Fibroblast of peridontal ligament (primary cell): ENCODE results near the gene MCU.

ENCODE experiments used
- DNase-seq: peaks from one replicate; pipeline ENCODE4 v3.0.0-alpha.2; 2010; ENCODE audit errors: extremely low read depth

MCU gene

GRCh38 chr10:72842164-72842563 lies 150.2 kb downstream of the MCU start:
- no peak for DNase-seq

- DNase-seq: peak; percentile 34
Observed at GRCh38 chr10:72846238-72846637, 154.3 kb downstream of the MCU start.

DNA sequence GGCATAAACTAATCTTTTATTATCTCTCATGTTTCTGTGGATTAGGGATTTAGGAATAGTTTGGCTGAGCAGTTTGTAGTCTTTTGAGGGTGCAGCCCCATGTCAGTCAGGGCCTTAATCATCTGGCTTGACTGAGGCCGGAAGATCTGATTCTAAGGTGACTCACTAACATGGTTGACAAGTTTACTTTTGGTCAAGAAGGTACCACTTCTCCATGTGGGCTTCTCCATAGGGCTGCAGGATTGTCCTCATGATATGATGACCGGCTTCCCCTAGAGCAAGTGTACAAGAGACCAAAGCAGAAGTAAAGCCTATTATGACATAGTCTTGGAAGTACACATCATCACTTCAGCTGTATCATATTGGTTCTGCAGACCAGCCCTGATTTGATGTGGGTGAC lies 155.7 kb downstream of the MCU start:
- no peak for DNase-seq

- DNase-seq: no peak
Observed at GRCh38 chr10:72850861-72851260, 158.9 kb downstream of the MCU start.

DNA sequence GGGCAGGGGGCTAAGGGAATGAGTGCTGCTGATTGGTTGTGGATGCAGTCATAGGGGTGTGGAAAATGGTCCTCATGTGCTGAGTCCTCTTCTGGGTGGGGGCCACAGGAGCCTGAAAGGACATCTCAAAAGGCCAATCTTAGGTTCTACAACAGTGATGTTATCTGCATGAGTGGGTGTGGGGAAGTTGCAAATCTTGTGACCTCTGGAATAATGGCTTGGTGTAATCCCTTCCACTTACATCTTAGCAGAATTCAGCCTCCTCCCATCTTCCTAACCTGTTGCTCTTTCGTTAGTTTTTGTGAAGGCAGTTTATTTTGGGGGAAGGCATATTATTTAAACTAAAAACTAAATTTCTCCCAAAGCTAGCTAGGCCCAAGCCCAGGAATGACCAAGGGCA lies 159.6 kb downstream of the MCU start:
- DNase-seq: no peak

DNA sequence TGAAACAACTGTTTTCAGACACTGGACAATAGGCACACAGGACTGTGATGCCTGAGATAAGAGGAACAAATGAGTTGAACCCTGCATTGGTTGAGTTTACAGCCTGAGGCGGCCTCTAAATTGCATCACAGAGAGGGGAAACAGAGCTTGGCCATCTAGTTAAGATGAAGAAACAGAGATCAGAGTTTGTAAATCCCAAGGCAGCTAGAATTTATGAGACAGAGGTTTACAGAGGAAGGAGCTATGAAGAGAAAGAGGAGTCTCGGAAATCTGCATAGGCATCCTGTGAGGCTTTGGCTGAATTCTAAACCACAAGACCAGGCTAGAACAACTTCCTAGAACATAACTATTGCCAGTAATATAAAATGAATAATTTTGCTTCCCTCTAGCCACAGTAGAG lies 160.6 kb downstream of the MCU start:
- DNase-seq: no peak

- DNase-seq: no peak
Observed at GRCh38 chr10:72855129-72855528, 163.2 kb downstream of the MCU start.

- no peak for DNase-seq
Observed at GRCh38 chr10:72855790-72856189, 163.8 kb downstream of the MCU start.

DNA sequence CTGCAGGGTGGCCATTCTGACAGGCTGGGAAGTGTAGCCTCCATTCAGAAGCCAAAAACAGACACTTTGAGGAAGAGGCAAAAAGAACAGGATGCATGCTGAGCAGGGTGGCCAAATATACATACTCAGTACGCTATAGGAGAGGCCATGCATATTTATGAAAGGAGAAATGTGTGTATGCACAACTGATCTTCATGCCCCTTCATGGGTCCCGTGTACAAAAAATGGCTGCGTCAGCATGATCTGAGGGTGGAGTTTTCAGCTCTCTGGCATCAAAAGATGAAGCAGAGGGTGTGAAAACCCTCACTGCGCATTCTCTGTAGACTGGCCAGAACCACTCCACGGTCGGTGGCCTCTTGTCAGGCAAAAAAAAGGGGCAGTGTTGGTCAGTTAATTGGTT lies 166.1 kb downstream of the MCU start:
- DNase-seq: no peak

DNA sequence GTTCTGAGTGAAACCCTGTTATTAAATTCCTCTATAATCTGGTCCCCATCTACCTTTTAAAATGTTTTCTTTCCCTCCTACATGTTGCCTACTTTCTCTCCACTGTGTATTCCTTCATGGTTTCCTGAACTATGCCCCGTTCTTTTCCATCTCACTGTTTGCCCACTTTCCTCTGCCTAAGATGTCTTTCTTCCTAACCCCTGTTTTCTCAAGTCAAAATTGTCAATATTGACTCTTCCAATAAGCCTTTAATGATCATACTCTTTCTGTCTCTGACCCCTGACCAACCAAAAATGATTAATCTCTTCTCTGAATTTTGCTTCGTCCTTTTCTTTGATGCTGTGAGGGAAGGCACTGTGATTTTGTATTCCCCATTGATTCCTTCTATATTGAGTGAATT lies 171.0 kb downstream of the MCU start:
- no peak for DNase-seq

- peak; percentile 56 for DNase-seq
Observed at GRCh38 chr10:72875250-72876055, 183.5 kb downstream of the MCU start.

- no peak for DNase-seq
Observed at GRCh38 chr10:72879245-72879644, 187.3 kb downstream of the MCU start.

GRCh38 chr10:72881291-72881690 lies 189.3 kb downstream of the MCU start:
- DNase-seq: no peak

- no peak for DNase-seq
Observed at GRCh38 chr10:72883861-72884260, 191.9 kb downstream of the MCU start.

GRCh38 chr10:72885953-72886352 lies 194.0 kb downstream of the MCU start:
- no peak for DNase-seq

GRCh38 chr10:72886621-72887020 lies 194.7 kb downstream of the MCU start:
- no peak for DNase-seq

DNA sequence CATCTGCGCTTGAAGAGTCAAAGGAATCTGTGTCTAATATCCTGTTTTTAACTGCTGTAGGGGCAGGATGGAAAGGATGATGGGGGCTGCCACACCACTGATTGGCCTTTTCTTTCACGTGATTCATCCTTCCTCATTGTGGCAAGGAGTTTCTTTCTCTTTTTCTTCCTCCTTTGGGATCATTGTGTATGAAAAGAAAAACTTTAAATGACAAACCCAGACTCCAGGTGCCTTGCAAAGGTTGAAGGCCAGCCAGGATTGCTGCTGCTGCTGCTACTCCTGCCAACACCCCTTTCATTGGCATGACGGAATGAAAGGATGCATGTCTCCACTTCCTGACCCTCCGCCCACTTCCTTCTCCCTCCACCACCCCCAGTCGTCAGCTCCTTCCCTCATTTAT lies 195.1 kb downstream of the MCU start:
- DNase-seq: no peak

- no peak for DNase-seq
Observed at GRCh38 chr10:72888151-72888638, 196.3 kb downstream of the MCU start.

GRCh38 chr10:72889391-72889831 lies 197.5 kb downstream of the MCU start:
- DNase-seq: peak; percentile 35

- no peak for DNase-seq
Observed at GRCh38 chr10:72890086-72890485, 198.1 kb downstream of the MCU start.

- DNase-seq: no peak
Observed at GRCh38 chr10:72893136-72893798, 201.3 kb downstream of the MCU start, which contains the start of gene OIT3. TSS of gene OIT3 (plus strand) at chr10:72893739. CDS start at chr10:72893799, 60 bp downstream.

GRCh38 chr10:72895236-72895850 lies 203.4 kb downstream of the MCU start:
- DNase-seq: no peak

DNA sequence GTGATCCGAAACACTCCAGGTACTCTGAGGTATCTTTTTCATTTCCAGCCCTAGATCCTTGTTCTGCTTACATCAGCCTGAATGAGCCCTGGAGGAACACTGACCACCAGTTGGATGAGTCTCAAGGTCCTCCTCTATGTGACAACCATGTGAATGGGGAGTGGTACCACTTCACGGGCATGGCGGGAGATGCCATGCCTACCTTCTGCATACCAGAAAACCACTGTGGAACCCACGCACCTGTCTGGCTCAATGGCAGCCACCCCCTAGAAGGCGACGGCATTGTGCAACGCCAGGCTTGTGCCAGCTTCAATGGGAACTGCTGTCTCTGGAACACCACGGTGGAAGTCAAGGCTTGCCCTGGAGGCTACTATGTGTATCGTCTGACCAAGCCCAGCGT lies 206.7 kb downstream of the MCU start:
- no peak for DNase-seq
